Activated effector memory CD4-positive, alpha-beta T cell treated with Interleukin-2 at 50 U/mL for 16 hours (primary cell): ENCODE data around the gene SHB.

Experiments used
- DNase-seq: peaks from one replicate; pipeline ENCODE4 v3.0.0-alpha.2; 2020

The SHB gene

GRCh38 chr9:38085308-38085707, 16.3 kb upstream of the SHB start:
- DNase-seq, result no peak

GRCh38 chr9:38084556-38084880, 15.5 kb upstream of the SHB start:
- no peak for DNase-seq

- no peak for DNase-seq
Observed at GRCh38 chr9:38083858-38084555, 15.0 kb upstream of the SHB start.

GRCh38 chr9:38082446-38083287, 13.6 kb upstream of the SHB start:
- DNase-seq, result no peak

GRCh38 chr9:38081356-38082108, 12.5 kb upstream of the SHB start:
- no peak for DNase-seq

GRCh38 chr9:38079461-38080031, 10.5 kb upstream of the SHB start:
- DNase-seq, result no peak

- no peak for DNase-seq
Observed at GRCh38 chr9:38075272-38075671, 6.2 kb upstream of the SHB start.

- no peak for DNase-seq
Observed at GRCh38 chr9:38074441-38074961, 5.5 kb upstream of the SHB start.

- no peak for DNase-seq
Observed at GRCh38 chr9:38073882-38074281, 4.9 kb upstream of the SHB start.

- no peak for DNase-seq
Observed at GRCh38 chr9:38071470-38072134, 2.6 kb upstream of the SHB start.

GRCh38 chr9:38067859-38068681, 957 bp downstream of the SHB start:
- DNase-seq, result peak; percentile 5

GRCh38 chr9:38066914-38067858, 1.8 kb downstream of the SHB start:
- no peak for DNase-seq

- DNase-seq, result no peak
Observed at GRCh38 chr9:38066197-38066913, 2.7 kb downstream of the SHB start.

GRCh38 chr9:38065369-38066075, 3.5 kb downstream of the SHB start:
- no peak for DNase-seq

- DNase-seq, result no peak
Observed at GRCh38 chr9:38064842-38065368, 4.1 kb downstream of the SHB start.

- no peak for DNase-seq
Observed at GRCh38 chr9:38063363-38063707, 5.7 kb downstream of the SHB start.

GRCh38 chr9:38062498-38063362, 6.3 kb downstream of the SHB start:
- DNase-seq, result no peak

GRCh38 chr9:38062106-38062497, 6.9 kb downstream of the SHB start:
- no peak for DNase-seq
